Measurements from ENCODE around the gene CBX2. TPM values are rescaled to one million over a fixed set of nuclear protein-coding genes. Genes with fewer than 3 reads are reported as not detected.

The CBX2 gene
- total RNA-seq, 1 experiment from 2014 or later: 28.3 TPM

DNA sequence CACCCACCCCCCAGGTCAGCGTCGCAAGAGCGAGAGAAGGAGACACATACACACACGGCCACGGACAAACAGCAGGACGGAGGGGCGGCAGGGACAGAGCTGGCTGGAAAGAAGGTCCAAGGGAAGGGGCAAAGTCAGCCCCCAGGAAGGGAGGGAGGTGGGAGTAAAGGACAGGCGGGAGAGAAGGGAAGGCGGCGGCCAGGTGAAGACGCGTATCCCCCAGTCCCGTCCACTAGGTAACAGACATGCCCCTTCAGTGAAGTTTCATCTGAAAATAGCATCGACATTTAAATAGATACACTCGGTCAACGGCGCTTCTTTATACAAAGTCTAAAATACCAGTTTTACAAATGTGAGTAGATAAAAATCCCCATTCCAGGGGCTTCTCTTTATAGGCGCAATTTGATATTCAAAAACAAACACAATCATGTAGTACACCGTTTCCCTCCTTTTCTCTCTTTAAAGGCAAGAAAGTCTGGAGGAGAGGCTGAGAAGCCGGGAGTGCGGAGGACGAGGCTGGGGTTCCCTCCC is 14.5 kb downstream of the CBX2 start:
- intact Hi-C loops (cut with micrococcal nuclease): no loop called here
- Histone ChIP-seq H3K79me2 (ENCODE audit: insufficient read depth, low read length) (peaks cover 18% of the 10 kb centered on the region; the same call in 1 of the 2 replicates), H3K27ac (ENCODE audit: low read depth, low read length) (no peak overlapping the region), H3K9ac (ENCODE audit: low read length) (no peak overlapping the region), H3K36me3 (ENCODE audit: control insufficient read depth in 1 of 2, insufficient read depth in 2 of 2, low read length in 2 of 2) (peaks cover 10 to 18% of the 10 kb centered on the region in 2 experiments; a peak in 2 of 4 replicates), H3K4me3 (replicated peaks in 1 of 2; ENCODE audit: low read depth in 1 of 2, low read length in 2 of 2) (no peak overlapping the region), H2AFZ (ENCODE audit: low read depth, low read length, poor library complexity, severe bottlenecking) (no peak overlapping the region), H3K9me3 (ENCODE audit: control insufficient read depth in 1 of 2, insufficient read depth in 1 of 2, low read depth in 1 of 2, low read length in 2 of 2) (no peaks in the 10 kb centered on the region), H3K4me1 (ENCODE audit: control insufficient read depth in 1 of 2, insufficient read depth in 2 of 2, low read length in 2 of 2) (peaks cover 24 to 33% of the 10 kb centered on the region in 2 experiments), H3K9me2 (ENCODE audit: insufficient read depth) (no peaks in the 10 kb centered on the region), H3K27me3 (ENCODE audit: insufficient read depth, low read length) (no peaks in the 10 kb centered on the region), H4K20me1 (ENCODE audit: insufficient read depth) (no peaks in the 10 kb centered on the region), H3K4me2 (ENCODE audit: low read length) (no peak overlapping the region)
- POLR2A ChIA-PET: interaction anchor here (0.6 kb wide), 1 partner anchor 185 kb away, joined by 4 read pairs; no protein-coding TSS in a partner anchor
- RAD21 ChIA-PET (ENCODE audit: low non-redundant PET in 1 of 2, low total read pairs in 2 of 2, uncharacterized antibody in 2 of 2, unreplicated experiment in 2 of 2): no interaction called here
- TF ChIP-seq ZFX (IDR thresholded peaks at IDR 0.05) (no peak), EZH2 (IDR thresholded peaks at IDR 0.05) (no peak), ATF3 (IDR thresholded peaks at IDR 0.05) (no peak), ZBTB33 (IDR thresholded peaks at IDR 0.05; ENCODE audit: extremely low read depth, insufficient replicate concordance, low read length) (no peak), SIN3A (IDR thresholded peaks at IDR 0.05; ENCODE audit: low read depth) (no peak), SRF (IDR thresholded peaks at IDR 0.05; ENCODE audit: low read depth) (no peak), EGR1 (IDR thresholded peaks at IDR 0.05; ENCODE audit: low read depth) (no peak)
- TF ChIP-seq, protein P1, sequence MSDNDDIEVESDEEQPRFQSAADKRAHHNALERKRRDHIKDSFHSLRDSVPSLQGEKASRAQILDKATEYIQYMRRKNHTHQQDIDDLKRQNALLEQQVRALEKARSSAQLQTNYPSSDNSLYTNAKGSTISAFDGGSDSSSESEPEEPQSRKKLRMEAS (IDR thresholded peaks at IDR 0.05): no peak
- DNase-seq (ENCODE audit: low read depth, low spot score) (no peak), ATAC-seq (no peak)
- BruUV-seq (replicated peaks): no TSS peak
- CTCF ChIA-PET: interaction anchor here (1.3 kb wide), 1 partner anchor 47 kb away, joined by 3 read pairs; the partner anchor contains the start of gene CBX4
